CD14-positive monocyte (primary cell): ENCODE data around the gene DDX27. TPM values are rescaled to one million over a fixed set of nuclear protein-coding genes. Genes with fewer than 3 reads are reported as not detected.

Experiments
- DNase-seq, 3 donors: peaks; one replicate each; pipeline ENCODE4 v3.0.0-alpha.2; 2011 to 2022
- H2AFZ ChIP-seq: 2 replicates; pipeline ENCODE4 v1.6.0; 2012; ENCODE audit warnings: mild to moderate bottlenecking, low read depth, low read length, inconsistent platforms; ENCODE audit not compliant: insufficient read depth, poor library complexity, severe bottlenecking
- H3K27ac ChIP-seq, 2 donors: 1 replicate in 1 of 2; 2 replicates in 1 of 2; pipeline ENCODE4 v1.5.1; 2012 to 2013; ENCODE audit warnings: low read length in 2 of 2, control low read depth in 1 of 2, inconsistent platforms in 1 of 2, low read depth in 1 of 2, mild to moderate bottlenecking in 1 of 2
- H3K27me3 ChIP-seq, 2 donors: one replicate each; pipeline versions ENCODE4 v1.6.0 to v1.6.1; 2011 to 2013; ENCODE audit warnings: low read length in 2 of 2; ENCODE audit not compliant: control insufficient read depth in 2 of 2, insufficient read depth in 2 of 2
- H3K36me3 ChIP-seq, 2 donors: replicated peaks in 1 of 2; 1 replicate in 1 of 2; 2 replicates in 1 of 2; pipeline versions ENCODE4 v1.5.1 to v1.6.1; 2012 to 2013; ENCODE audit warnings: low read length in 2 of 2, control low read depth in 1 of 2, inconsistent platforms in 1 of 2, mild to moderate bottlenecking in 1 of 2; ENCODE audit not compliant: insufficient read depth in 2 of 2, control insufficient read depth in 1 of 2
- H3K4me1 ChIP-seq, 2 donors: 1 replicate in 1 of 2; 2 replicates in 1 of 2; pipeline versions ENCODE4 v1.5.1 to v1.6.1; 2012 to 2013; ENCODE audit warnings: low read length in 2 of 2, control low read depth in 1 of 2, inconsistent platforms in 1 of 2, mild to moderate bottlenecking in 1 of 2, moderate library complexity in 1 of 2; ENCODE audit not compliant: insufficient read depth in 2 of 2, control insufficient read depth in 1 of 2
- H3K4me2 ChIP-seq: replicated peaks from 2 replicates; pipeline ENCODE3; 2012; ENCODE audit warnings: low read length, moderate library complexity, mild to moderate bottlenecking; ENCODE audit not compliant: poor library complexity, severe bottlenecking; ENCODE audit errors: extremely low read depth
- H3K4me3 ChIP-seq, 3 experiments: fragments of 200-600 bp in 1 of 3; sonication (generic) in 1 of 3; replicated peaks in 1 of 3; 1 replicate in 2 of 3; 2 replicates in 1 of 3; pipeline ENCODE4 v1.5.1; 2011 to 2013; ENCODE audit warnings: low read length in 3 of 3, mild to moderate bottlenecking in 3 of 3, control low read depth in 2 of 3, low read depth in 2 of 3, inconsistent platforms in 1 of 3, moderate library complexity in 1 of 3
- H3K79me2 ChIP-seq: 2 replicates; pipeline ENCODE4 v1.6.0; 2012; ENCODE audit warnings: mild to moderate bottlenecking, control low read depth, inconsistent platforms, low read length, moderate library complexity; ENCODE audit not compliant: insufficient read depth
- H3K9ac ChIP-seq: 2 replicates; pipeline ENCODE4 v1.6.0; 2017; ENCODE audit warnings: low read length, mild to moderate bottlenecking; ENCODE audit not compliant: insufficient read depth, poor library complexity, severe bottlenecking
- H3K9me3 ChIP-seq, 2 donors: replicated peaks in 1 of 2; 1 replicate in 1 of 2; 2 replicates in 1 of 2; pipeline versions ENCODE4 v1.5.1 to v1.6.1; 2012 to 2013; ENCODE audit warnings: low read length in 2 of 2, control low read depth in 1 of 2; ENCODE audit not compliant: control insufficient read depth in 1 of 2, insufficient read depth in 1 of 2
- H4K20me1 ChIP-seq: 2 replicates; pipeline ENCODE4 v1.6.0; 2012; ENCODE audit warnings: mild to moderate bottlenecking, low read length, control low read depth, moderate library complexity; ENCODE audit not compliant: insufficient read depth
- H3K27ac Mint-ChIP-seq, 7 donors: one replicate each; pipeline ENCODE4 v1.8.0; 2020; ENCODE audit warnings: mild to moderate bottlenecking in 7 of 7, mixed read lengths in 7 of 7, moderate library complexity in 6 of 7, inconsistent platforms in 2 of 7
- H3K27me3 Mint-ChIP-seq, 3 donors: one replicate each; pipeline ENCODE4 v1.8.0; 2021 to 2022; ENCODE audit warnings: low read depth in 3 of 3, mild to moderate bottlenecking in 3 of 3, mixed read lengths in 3 of 3, moderate library complexity in 3 of 3, inconsistent platforms in 1 of 3
- H3K36me3 Mint-ChIP-seq, 2 donors: one replicate each; pipeline ENCODE4 v1.8.0; 2020; ENCODE audit warnings: mixed read lengths in 2 of 2, inconsistent platforms in 1 of 2, mild to moderate bottlenecking in 1 of 2
- H3K4me1 Mint-ChIP-seq: one replicate; pipeline ENCODE4 v1.8.0; 2020; ENCODE audit warnings: mild to moderate bottlenecking, mixed read lengths
- H3K4me3 Mint-ChIP-seq, 2 donors: one replicate each; pipeline ENCODE4 v1.8.0; 2020; ENCODE audit warnings: mild to moderate bottlenecking in 2 of 2, mixed read lengths in 2 of 2, moderate library complexity in 1 of 2
- H3K9me3 Mint-ChIP-seq, 7 donors: one replicate each; pipeline ENCODE4 v1.8.0; 2020 to 2022; ENCODE audit warnings: mixed read lengths in 7 of 7, mild to moderate bottlenecking in 6 of 7, moderate library complexity in 6 of 7, inconsistent platforms in 2 of 7
- WGBS: methylation state at CpG from one replicate; pipeline ENCODE4 v1.1.5; 2013; ENCODE audit warnings: missing lambda C conversion rate; ENCODE audit not compliant: insufficient coverage; 5-methylcytosine and 5-hydroxymethylcytosine counted together
- intact Hi-C, 2 donors: fragments of 100-400 bp; cut with micrococcal nuclease; formaldehyde crosslinking; loops; one replicate each; pipeline versions ENCODE4 v1.15.0 to v1.15.1; 2023
- polyA plus RNA-seq, 3 donors: library from polyadenylated mRNA; depleted of rRNA in 1 of 3; unstranded in 2 of 3; stranded (reverse) in 1 of 3; fragments of 300-500 nt in 2 of 3; fragments of >200 nt in 1 of 3; fragmentation: Illumina TruSeq in 2 of 3; gene quantifications; 1 replicate in 2 of 3; 2 replicates in 1 of 3; pipeline ENCODE4 v1.2.3, GENCODE V29; 2012 to 2021
- TF ChIP-seq, protein P1 (sequence below): fragments of 200-600 bp; IDR thresholded peaks from one replicate; pipeline ENCODE4 v1.8.0; 2022; ENCODE audit warnings: antibody characterized with exemption, mild to moderate bottlenecking

DDX27 gene
- polyA plus RNA-seq, 3 donors, result 13.8 to 31.5 (median 17.7) TPM

DNA sequence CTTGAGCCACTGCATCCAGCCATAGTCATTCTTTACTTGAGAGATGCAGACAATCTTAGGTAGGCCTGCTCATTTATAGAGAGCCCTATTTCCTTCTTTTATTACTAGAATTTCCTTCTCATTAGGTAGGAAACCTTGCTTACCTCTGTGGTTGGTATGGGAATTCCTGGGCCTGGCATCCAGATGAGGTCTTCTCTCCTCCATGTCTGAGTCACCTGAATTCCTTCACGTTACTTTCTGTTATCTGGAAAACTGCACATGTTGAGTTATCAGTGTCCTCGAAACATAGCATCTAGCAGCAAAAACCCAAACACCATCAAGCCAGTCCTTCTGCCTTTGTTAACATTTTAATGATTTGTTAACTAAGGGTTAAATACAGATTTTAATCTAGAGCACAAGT lies 56.4 kb downstream of the DDX27 start:
- Histone ChIP-seq H3K79me2 (peaks cover 92% of the 10 kb centered on the region), H3K36me3 (peaks cover 48 to 57% of the 10 kb centered on the region in 2 donors), H3K27ac (peak overlapping the region in 1 of 2 donors; percentile 94), H3K4me2 (peak overlapping the region; percentile 95), H3K9ac (no peak overlapping the region), H3K4me1 (peaks cover 41 to 50% of the 10 kb centered on the region in 2 donors), H3K4me3 (peak overlapping the region in 1 of 3 experiments; percentile 92), H4K20me1 (peaks cover 74% of the 10 kb centered on the region), H2AFZ (no peak overlapping the region), H3K27me3 (no peaks in the 10 kb centered on the region), H3K9me3 (peaks cover 6 to 10% of the 10 kb centered on the region in 2 donors)
- intact Hi-C loops, result no loop called here
- TF ChIP-seq, protein P1, sequence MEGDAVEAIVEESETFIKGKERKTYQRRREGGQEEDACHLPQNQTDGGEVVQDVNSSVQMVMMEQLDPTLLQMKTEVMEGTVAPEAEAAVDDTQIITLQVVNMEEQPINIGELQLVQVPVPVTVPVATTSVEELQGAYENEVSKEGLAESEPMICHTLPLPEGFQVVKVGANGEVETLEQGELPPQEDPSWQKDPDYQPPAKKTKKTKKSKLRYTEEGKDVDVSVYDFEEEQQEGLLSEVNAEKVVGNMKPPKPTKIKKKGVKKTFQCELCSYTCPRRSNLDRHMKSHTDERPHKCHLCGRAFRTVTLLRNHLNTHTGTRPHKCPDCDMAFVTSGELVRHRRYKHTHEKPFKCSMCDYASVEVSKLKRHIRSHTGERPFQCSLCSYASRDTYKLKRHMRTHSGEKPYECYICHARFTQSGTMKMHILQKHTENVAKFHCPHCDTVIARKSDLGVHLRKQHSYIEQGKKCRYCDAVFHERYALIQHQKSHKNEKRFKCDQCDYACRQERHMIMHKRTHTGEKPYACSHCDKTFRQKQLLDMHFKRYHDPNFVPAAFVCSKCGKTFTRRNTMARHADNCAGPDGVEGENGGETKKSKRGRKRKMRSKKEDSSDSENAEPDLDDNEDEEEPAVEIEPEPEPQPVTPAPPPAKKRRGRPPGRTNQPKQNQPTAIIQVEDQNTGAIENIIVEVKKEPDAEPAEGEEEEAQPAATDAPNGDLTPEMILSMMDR, result no peak
- Mint-ChIP-seq H3K27me3 (peaks cover 0 to 2% (median 0%) of the 10 kb centered on the region in 3 donors), H3K4me1 (peaks cover 44% of the 10 kb centered on the region), H3K27ac (peak overlapping the region in 5 of 7 donors; percentile 7 to 98 (median 75)), H3K4me3 (no peak overlapping the region), H3K9me3 (peaks cover 5 to 19% (median 15%) of the 10 kb centered on the region in 7 donors), H3K36me3 (peaks cover 41 to 66% of the 10 kb centered on the region in 2 donors)
- DNase-seq, result no peak
- no CpG with 5 or more reads among the region's 2 CpGs for WGBS

DNA sequence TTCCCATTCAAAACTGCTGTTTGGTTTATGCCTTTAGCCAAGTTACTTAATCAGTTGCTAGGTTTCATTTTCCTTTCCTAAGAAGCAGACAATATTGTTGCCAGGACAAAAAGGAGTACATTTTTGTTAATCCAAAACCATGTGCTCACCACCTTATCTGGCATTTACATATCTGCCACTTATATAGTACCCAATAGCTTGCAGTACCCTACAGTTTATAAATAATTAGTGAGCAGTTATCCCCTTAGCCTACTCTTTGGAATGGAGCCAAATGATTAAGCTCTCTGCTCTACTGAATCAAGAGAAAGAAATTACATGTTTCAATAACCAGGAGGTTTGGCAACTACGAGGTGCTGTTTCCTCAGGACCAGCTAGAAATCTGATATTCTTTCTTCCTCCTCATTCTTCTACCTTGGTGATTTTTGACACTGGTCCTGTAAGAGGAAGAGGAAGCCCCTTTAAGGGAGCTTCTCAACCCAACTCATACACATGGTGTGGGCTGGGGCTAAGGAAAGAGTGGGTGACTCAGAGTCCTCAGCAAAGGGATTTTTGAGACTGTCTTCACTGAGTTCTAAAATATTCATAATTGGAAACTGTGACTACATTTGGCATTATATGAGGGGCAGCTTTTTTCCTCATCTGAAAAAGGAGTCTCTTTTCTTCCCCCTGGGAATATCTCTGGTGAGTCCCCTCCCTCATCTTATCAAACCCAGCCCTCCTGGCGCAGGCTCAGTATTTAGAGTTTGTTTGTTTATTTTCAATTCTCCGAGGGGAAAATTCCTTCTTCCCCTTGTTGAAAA lies 57.1 kb downstream of the DDX27 start:
- Histone ChIP-seq H2AFZ (no peak overlapping the region), H3K36me3 (peaks cover 46 to 57% of the 10 kb centered on the region in 2 donors), H4K20me1 (peaks cover 74% of the 10 kb centered on the region), H3K9ac (peak overlapping the region; percentile 94), H3K27me3 (no peaks in the 10 kb centered on the region), H3K27ac (peak overlapping the region; percentile 87 to 94), H3K79me2 (peaks cover 92% of the 10 kb centered on the region), H3K4me2 (peak overlapping the region; percentile 95), H3K4me3 (peak overlapping the region; percentile 56 to 93 (median 92)), H3K4me1 (peaks cover 46% of the 10 kb centered on the region in 2 donors), H3K9me3 (peaks cover 12 to 17% of the 10 kb centered on the region in 2 donors)
- Mint-ChIP-seq H3K36me3 (peaks cover 41 to 66% of the 10 kb centered on the region in 2 donors), H3K27ac (peak overlapping the region; percentile 96 to 99 (median 98)), H3K27me3 (peaks cover 0 to 2% (median 0%) of the 10 kb centered on the region in 3 donors), H3K4me1 (peaks cover 42% of the 10 kb centered on the region), H3K9me3 (peaks cover 12 to 27% (median 22%) of the 10 kb centered on the region in 7 donors), H3K4me3 (peak overlapping the region; percentile 89 to 96)
- intact Hi-C loops, result no loop called here
- peak; percentile 74 to 95 (median 88) for DNase-seq
- TF ChIP-seq, protein P1, result no peak
- WGBS, result no CpG with 5 or more reads among the region's 3 CpGs
